GM19463 (cell line): ENCODE results near the gene UBE2E1.

Experiments used
- ATAC-seq: cut with Tn5 transposase; IDR thresholded peaks from one replicate; pipeline ENCODE4 v1.9.1; 2021; ENCODE audit warnings: mild to moderate bottlenecking, moderate library complexity; ENCODE audit not compliant: unreplicated experiment

Gene UBE2E1

GRCh38 chr3:23793528-23794134 lies 12.1 kb upstream of the UBE2E1 start:
- no peak for ATAC-seq

- no peak for ATAC-seq
Observed at GRCh38 chr3:23795096-23795495, 10.7 kb upstream of the UBE2E1 start.

- no peak for ATAC-seq
Observed at GRCh38 chr3:23796518-23796917, 9.2 kb upstream of the UBE2E1 start.

DNA sequence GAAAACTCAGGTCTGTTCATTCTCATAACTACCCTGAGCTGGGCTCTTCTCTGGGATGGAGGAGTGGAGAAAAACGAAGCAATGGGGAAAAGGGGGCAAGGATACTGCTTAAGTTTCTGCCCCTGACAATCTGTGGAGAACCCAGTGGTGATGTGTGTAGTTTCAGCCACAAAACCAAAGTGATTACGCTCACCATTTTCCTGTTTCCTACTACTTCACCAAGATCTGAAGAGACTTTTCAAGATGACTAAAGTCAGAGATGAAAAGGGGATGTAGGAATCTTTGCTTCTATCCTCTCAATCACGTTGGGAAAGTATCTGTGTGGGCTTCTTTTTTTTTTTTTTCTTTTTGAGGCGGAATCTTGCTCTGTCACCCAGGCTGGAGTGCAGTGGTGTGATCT lies 8.3 kb upstream of the UBE2E1 start:
- peak; percentile 92 for ATAC-seq

- no peak for ATAC-seq
Observed at GRCh38 chr3:23798456-23798855, 7.3 kb upstream of the UBE2E1 start.

DNA sequence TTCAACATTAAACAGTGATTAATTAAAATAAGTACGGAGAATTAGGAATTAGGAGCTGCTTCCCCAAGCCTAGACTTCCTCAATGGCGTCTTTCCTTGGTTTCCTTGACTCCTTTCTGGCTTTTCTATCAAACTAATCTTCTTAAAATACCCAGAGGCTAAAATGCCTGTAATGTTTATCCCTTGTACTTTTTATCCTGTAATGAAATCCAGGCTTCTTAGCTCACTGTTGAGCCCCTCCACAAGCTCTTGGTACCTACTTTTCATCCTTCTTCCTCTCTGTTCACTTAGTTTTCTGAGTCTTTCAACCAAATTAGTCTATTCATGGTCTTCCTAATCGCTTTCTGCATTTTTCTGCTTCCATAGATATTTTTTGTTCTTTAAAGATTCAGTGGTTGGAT lies 6.9 kb upstream of the UBE2E1 start:
- ATAC-seq: no peak

DNA sequence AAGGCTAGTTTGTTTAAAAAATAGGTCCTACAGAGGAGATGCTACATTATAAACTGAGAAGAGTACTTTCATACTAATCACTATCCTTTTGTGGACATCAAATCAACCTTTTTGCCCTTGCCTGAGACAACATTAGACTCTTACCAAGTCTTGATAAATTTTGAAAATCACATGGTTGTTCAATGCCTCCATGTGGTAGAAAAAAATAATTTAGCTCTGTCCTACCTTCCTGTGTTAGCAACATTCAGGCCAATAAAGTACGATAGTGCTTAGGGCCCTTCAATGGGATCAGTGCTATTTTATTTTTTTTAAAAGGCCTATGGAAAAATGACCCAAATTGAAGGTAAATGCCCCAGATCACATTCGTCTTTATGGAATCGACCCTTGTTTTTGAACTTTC lies 5.0 kb upstream of the UBE2E1 start:
- ATAC-seq: no peak

DNA sequence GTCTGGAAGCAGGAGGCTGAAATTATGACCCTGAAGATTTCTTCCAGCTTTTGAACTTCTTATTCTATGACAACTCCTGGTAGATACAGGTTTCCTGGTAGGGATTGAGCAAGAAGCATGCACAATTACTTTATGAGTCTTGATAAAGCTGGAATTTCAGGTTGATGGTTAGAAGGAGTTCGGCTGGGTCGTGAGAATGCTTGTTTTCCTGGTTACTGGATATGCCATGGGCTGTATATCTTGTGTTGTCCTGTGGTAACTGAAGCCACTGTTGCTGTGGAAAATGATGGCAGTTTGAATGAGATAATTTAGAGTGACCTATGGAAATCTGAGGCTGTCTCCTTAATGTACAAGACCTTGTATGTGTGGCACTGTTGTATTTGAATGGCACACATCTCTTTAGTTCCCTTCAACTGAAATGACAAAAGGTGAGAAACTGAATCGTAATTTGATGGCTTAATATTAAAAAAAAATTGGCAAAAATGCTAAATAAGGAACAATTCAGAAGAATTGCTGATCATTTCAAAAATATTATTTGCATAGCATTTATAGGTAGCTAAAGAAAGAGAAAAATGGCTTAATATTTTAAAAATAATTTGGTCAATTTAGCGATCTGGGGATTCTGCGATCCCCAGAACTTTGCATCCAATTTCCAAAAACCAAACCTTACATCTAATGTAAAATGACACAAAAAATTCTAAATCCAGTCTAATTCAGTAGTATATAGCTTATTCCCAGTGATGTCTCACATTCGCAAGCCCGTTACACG lies 1.1 kb upstream of the UBE2E1 start:
- no peak for ATAC-seq

- no peak for ATAC-seq
Observed at GRCh38 chr3:23805210-23805632, 534 bp upstream of the UBE2E1 start.

DNA sequence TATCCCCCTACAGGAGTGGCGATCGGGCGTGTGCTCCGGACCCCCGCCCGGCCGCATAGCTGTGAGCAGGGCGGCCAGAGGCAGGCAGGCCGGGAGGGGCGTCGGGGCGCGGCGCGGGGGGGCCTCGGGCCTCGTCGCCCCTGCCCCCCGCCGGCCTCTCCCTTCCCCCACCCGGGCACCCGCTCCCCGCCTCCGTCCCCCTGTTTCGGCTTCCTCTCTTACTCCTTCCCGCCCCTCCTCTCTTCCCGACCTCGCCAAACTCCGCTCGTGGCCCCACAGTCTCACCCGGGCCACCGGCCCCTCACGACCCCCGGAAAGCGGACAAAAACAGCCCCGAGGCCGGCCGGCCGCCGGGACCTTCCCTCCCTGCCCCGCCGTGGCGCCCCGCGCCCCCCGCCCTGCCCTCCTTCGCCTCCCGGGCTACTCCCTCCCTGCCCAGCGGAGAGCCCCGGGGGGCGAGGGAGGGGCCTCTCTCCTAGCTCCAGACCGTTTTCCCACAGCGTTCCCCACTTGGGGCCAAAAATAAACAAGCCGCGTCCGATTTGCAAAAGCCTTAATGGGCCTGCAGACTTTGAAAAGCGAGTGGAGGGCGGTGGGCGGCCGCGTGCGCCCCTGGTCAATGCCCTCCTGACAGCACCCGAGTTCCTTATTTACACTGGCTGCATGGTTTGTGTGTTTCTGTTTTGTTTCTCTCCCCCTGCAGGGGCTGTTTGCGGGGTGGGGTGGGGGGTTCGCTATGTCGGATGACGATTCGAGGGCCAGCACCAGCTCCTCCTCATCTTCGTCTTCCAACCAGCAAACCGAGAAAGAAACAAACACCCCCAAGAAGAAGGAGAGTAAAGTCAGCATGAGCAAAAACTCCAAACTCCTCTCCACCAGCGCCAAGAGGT lies 1.0 kb downstream of the UBE2E1 start:
- peak; percentile 4 for ATAC-seq

- no peak for ATAC-seq
Observed at GRCh38 chr3:23807424-23808015, 1.8 kb downstream of the UBE2E1 start.

GRCh38 chr3:23808525-23808924 lies 2.8 kb downstream of the UBE2E1 start:
- ATAC-seq: no peak

DNA sequence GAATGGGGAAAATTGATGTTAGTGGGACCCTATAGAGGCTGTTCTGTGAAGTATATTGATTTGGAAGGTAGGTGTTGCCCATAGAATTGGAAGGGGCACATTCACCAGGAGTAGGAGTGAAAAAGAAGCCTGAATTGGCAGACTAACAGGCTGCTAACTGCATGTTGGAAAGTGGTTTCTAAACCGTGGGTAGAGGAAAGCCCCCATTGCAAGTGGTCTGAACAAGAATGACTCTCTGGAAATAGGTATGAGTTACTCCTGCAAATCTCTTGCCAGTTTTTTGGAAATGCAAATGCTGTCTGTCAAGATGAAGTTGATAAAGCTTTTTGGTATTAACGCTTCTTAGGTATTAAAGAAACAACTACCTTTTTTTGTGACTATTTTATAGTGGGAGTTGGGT lies 3.5 kb downstream of the UBE2E1 start:
- no peak for ATAC-seq

- no peak for ATAC-seq
Observed at GRCh38 chr3:23809840-23810342, 4.1 kb downstream of the UBE2E1 start.

DNA sequence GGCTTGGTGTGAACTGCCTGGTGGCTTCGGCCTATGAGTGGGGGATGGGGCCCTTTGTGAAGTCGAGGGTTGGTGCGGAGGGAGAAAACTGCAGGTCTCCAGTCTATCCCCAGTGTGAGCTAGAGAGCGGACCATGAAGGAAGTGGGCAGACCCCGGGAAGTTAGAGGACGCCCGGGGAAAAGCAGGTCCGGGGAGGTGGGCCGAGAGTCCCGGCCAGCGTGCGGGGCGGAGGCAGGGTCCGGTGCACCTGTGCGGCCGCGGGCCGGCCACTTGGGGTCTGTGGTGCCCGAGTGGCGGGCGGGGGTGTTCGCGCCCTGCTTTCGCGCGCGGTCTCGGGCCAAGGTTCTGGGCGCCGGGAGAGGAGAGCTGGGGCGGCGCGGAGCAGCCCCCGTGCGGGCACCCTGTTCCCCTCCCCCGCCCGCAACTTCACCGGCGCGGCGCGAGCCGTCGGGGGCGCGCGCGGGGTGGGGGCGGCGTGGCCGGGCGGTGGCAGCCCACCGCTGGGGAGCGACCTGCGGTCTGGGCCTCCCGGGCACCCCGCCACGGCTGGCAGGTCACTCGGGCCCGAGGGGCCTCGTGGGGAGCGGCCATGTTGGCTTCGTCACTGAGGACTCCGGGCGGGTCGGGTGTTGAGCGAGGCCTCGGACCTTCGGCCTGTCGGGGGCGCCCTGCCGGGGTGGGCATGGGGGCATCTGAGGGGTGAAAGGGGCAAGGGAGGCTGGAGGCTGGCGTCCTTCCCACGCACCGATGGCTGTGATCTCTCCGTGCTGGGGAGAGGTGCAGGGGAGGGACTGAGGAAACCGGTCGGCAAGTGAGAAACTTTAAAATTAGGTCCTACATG lies 4.8 kb downstream of the UBE2E1 start:
- peak; percentile 23 for ATAC-seq

DNA sequence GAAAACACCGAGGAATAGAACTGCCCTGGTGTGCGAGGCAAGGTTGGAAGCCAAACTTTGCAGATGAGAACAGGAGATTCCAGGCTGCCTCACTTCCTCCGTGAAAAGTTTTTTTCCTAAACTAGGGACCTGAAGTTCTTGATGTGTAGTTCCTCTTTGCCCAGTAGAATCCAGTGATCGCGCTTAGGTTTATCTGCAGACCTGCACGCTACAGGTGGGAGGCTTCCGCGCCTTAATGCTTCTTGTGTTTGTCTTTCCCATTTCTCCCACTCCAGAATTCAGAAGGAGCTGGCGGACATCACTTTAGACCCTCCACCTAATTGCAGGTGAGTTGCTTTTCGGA lies 5.4 kb downstream of the UBE2E1 start:
- ATAC-seq: no peak

DNA sequence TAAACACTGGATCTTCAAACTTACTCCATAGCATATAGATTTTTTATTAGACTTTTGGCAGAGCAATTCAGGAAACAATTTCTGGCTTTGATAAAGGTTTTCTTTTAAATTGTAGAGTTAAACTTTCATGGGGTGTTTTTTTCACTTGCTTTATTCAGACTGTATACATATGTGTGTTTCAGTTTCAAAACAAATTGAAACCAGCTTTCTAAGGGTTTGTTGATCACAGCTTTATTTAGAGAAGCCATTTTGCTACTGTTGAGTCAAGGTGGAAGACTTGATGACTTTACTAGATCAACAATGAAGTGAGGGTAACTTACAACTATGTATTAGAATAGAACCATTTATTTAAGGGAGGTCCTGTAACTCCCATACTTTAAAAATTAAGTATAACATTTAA lies 6.2 kb downstream of the UBE2E1 start:
- ATAC-seq: peak; percentile 45

DNA sequence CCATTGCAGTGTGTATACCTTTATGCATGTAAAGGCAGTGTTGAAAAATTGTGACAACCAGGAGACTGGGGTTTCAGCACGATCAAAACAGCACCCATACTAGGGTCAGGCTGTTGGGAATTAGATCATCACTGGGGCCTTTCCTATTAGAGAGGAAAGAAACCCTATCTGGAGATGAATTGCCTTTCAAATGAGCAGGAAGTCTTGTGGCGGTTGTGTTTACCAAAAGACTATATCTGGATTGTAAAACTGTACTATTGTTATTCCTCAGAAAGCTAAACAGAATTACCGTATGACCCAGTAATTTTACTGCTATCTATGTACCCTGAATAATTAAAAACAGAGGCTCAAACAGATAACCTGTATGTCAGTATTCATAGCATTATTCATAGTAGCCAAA lies 10.1 kb downstream of the UBE2E1 start:
- ATAC-seq: no peak

- ATAC-seq: no peak
Observed at GRCh38 chr3:23816721-23817120, 11.0 kb downstream of the UBE2E1 start.

GRCh38 chr3:23817508-23818223 lies 11.9 kb downstream of the UBE2E1 start:
- no peak for ATAC-seq
